ENCODE results near the gene KRT16. TPM values are rescaled to one million over a fixed set of nuclear protein-coding genes. Genes with fewer than 3 reads are reported as not detected.
"Not testable (repeated sequence)": the region's sequence is repeated elsewhere in the genome, so short reads cannot be mapped to it uniquely, and the experiment has no call there.

The KRT16 gene
- not detected for total RNA-seq

DNA sequence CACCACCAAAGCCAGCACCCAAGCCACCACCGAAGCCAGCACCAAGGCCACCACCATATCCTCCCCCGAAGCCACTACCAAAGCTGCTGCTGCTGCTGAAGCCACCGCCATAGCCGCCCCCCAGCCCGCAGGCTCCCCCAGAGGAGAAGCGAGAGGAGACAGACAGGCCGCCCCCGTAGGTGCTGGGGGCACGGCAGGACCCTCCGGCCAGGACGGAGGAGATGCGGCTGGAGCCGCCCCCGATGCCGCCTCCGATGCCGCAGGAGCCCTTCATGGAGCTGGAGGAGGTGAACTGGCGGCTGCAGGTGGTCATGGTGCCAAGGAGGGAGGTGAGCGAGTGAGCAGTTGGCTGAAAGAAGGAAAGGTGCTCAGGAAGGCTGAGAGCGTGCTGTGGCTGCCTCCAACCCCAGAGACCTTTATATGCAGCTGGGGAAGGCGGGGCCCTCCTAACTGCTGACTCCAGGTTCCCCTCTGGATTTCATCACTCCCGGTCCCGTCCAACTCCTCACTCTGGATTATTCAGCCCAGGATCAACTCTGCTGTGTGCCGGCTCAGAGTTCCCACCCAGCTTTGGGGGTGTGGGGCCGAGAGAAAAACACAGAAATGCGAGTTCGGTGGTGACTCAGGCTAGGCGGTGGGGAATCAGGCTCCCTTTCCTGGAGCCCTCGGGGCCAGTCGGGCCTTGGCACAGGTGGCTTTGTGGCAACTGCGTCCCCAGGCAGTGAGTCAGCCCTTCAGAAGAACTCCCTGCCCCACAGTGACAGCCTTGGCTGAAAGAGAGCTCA lies at the start of gene KRT16:
Gene KRT16 (minus strand): TSS at position 392 of the 785 bp plus-strand sequence. CDS start 79 bp downstream, at position 313.
- intact Hi-C loops (cut with micrococcal nuclease); H3K36me3 Mint-ChIP-seq; H3K27ac Mint-ChIP-seq; H3K4me3 Mint-ChIP-seq; CTCF ChIA-PET; H3K9me3 Mint-ChIP-seq; POLR2A ChIA-PET; DNase-seq; H3K4me1 Mint-ChIP-seq (ENCODE audit: low read depth): not testable (repeated sequence)
- peaks cover 15% of the 10 kb centered on the region for H3K27me3 Mint-ChIP-seq

DNA sequence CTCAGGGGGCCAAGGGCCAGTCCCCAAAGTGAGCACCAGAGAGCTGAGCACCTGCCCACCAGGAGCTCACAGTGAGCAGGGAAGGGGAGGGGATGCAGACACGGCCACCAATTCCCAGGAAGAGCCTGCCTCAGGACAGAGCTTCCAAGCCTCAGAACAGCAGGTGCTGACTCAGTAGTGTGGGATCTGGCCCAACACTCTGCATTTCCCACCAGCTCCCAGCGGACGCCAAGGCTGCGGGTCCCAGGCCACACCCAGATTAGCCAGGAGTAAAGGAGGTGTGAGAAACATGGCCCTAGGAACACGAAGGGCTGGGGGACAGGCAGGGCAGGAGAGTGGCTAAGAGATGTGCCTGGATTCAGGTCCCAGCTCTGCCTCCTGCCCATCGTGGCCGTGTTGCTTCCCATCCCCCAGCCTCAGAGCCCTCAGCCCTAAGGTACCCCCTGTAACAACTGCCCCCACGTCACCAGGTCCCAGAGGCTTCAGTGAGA lies 47.7 kb upstream of the KRT16 start:
- POLR2A ChIA-PET: no interaction called here
- CTCF ChIA-PET: interaction anchor here (0.7 to 12.2 kb wide), 6 partner anchors 12 to 857 kb away, joined by 3 to 450 read pairs (median 24); no protein-coding TSS in a partner anchor

DNA sequence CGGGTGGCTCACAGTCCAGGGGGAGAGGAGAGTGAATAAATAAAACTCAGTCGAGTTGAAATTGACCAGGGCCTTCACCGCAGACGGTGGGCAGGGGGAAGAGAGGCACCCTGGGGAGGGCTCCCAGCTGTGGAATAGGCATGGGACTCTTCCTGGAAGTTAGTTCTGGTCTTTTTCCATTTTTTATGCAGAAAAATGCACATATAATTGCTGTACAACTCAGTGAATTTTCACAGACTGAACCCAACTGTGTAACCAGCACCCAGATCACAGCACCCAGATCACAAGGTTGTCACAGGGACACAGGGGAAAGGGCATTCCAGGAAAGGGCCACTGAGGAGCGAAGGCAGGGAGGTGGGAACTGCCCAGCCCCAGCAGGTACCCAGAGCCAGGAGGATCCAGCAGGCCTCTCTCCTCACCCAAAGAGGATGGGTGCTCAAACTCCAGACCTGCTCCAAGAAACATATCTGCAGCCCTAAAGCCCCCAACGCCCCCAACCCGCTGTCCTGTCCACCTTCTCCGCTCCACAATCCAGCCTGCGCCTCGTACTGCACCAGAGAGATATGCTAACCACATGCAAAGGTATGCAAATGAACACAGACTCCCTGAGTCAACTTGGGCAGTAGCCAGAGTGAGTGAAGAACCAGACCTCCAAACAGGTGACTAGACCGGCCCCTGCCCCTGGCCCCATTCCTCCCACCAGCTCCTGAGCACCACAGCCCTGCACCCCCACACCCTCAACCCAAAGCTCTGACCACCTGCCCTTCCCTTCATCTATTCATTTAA lies 47.1 kb upstream of the KRT16 start:
- Mint-ChIP-seq H3K27me3 (peaks cover 1% of the 10 kb centered on the region), H3K36me3 (no peaks in the 10 kb centered on the region), H3K9me3 (no peaks in the 10 kb centered on the region), H3K4me3 (no peak overlapping the region), H3K27ac (no peak overlapping the region), H3K4me1 (ENCODE audit: low read depth) (no peaks in the 10 kb centered on the region)
- no peak for DNase-seq
- CTCF ChIA-PET: interaction anchor here (0.7 to 12.2 kb wide), 4 partner anchors 11 to 109 kb away, joined by 3 to 450 read pairs (median 80); no protein-coding TSS in a partner anchor
- intact Hi-C loops (cut with micrococcal nuclease): loop anchor here (5.0 to 10.0 kb wide), 3 partner anchors 752 to 1035 kb away; no protein-coding TSS in a partner anchor
- POLR2A ChIA-PET: no interaction called here

More for the DNA sequence above, 47.7 kb upstream of the KRT16 start:
- Mint-ChIP-seq H3K9me3 (no peaks in the 10 kb centered on the region), H3K27me3 (peaks cover 1% of the 10 kb centered on the region), H3K4me3 (no peak overlapping the region), H3K4me1 (ENCODE audit: low read depth) (no peaks in the 10 kb centered on the region), H3K36me3 (no peaks in the 10 kb centered on the region), H3K27ac (no peak overlapping the region)
- no peak for DNase-seq
- intact Hi-C loops (cut with micrococcal nuclease): loop anchor here (5.0 to 10.0 kb wide), 3 partner anchors 753 to 1035 kb away; no protein-coding TSS in a partner anchor

DNA sequence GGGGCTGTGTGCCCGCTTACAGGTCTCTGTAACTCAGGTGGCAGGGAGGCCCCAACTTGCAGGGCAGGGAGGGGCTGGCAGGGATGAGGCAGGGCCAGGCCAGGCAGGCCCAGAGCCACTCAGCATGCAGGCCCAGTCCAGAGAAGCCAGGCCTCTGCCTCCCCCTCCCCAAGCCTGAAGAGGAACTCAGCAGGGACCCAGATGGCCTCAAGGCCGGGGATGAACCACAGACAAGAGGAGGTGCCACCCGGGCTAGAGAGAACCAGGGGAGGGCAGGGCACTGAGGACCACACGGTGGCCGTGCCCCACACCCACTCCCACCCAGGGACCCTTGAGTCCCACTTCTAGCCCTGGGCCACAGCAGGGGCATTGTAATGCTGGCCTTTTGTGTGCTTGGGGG lies 46.3 kb upstream of the KRT16 start:
- peaks cover 1% of the 10 kb centered on the region for H3K27me3 Mint-ChIP-seq
- intact Hi-C loops (cut with micrococcal nuclease): no loop called here
- no peak overlapping the region for H3K4me3 Mint-ChIP-seq
- H3K36me3 Mint-ChIP-seq: no peaks in the 10 kb centered on the region
- ChIA-PET CTCF (interaction anchor here (1.8 to 6.1 kb wide), 2 partner anchors 10 to 109 kb away, joined by 11 to 142 read pairs; no protein-coding TSS in a partner anchor), POLR2A (no interaction called here)
- H3K27ac Mint-ChIP-seq: no peak overlapping the region
- no peaks in the 10 kb centered on the region for H3K9me3 Mint-ChIP-seq
- no peak for DNase-seq
- no peaks in the 10 kb centered on the region for H3K4me1 Mint-ChIP-seq (ENCODE audit: low read depth)

DNA sequence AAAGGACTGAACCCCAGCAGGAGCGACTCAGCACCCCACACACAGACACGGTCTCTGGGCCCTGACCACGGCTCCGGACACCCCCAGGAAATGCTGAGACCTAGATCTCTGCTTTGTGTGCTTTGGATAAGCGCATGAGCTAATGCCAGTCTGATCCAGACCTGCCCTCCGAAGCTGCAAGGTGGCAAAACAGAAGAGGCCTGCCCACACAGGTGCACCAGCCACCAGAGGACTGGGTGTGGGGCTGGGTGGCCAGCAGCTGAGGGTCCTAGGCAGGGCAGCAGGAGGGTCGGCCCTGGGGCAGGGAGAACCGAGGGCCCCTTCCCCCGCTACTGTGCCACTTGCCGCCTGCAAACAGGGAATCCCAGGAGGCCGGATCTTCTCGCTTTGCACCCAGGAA lies 45.4 kb upstream of the KRT16 start:
- Mint-ChIP-seq H3K27ac (no peak overlapping the region), H3K36me3 (no peaks in the 10 kb centered on the region), H3K27me3 (peaks cover 1% of the 10 kb centered on the region), H3K4me3 (no peak overlapping the region), H3K9me3 (no peaks in the 10 kb centered on the region), H3K4me1 (ENCODE audit: low read depth) (no peaks in the 10 kb centered on the region)
- CTCF ChIA-PET: interaction anchor here (1.8 kb wide), 1 partner anchor 9 kb away, joined by 11 read pairs; no protein-coding TSS in a partner anchor
- POLR2A ChIA-PET: no interaction called here
- intact Hi-C loops (cut with micrococcal nuclease): no loop called here
- DNase-seq: no peak

DNA sequence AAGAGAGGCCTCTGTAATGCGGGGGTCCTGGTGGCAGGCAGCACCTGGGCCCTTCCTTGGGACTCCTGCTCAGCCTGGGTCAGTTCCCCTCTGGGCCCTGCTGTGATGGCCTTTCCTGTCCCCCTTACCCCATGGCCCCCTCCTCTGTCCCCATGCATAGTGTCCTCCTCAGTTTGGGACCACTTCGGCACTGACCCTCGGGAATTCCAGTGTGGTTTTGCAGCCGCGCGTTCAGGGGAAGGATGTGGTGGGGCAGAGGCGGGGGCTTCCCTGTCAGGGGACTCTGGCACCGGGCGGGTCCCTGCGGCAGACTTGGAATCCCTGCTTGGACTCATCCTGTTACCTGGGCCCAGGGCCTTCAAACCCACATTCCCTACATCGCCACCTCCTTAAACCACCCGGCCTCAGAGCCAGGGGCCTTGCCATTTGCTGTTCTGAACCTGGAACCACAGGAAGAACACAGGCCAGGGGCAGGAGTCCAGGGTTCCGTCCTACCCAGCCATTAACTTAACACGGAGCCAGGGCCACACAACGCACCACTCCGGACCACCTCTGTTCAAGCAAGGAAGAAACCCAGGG lies 44.7 kb upstream of the KRT16 start:
- intact Hi-C loops (cut with micrococcal nuclease): no loop called here
- no peak overlapping the region for H3K27ac Mint-ChIP-seq
- H3K36me3 Mint-ChIP-seq: no peaks in the 10 kb centered on the region
- peaks cover 1% of the 10 kb centered on the region for H3K27me3 Mint-ChIP-seq
- no peaks in the 10 kb centered on the region for H3K4me1 Mint-ChIP-seq (ENCODE audit: low read depth)
- ChIA-PET CTCF (interaction anchor here (1.8 kb wide), 1 partner anchor 8 kb away, joined by 11 read pairs; no protein-coding TSS in a partner anchor), POLR2A (no interaction called here)
- DNase-seq: no peak
- no peak overlapping the region for H3K4me3 Mint-ChIP-seq
- no peaks in the 10 kb centered on the region for H3K9me3 Mint-ChIP-seq

DNA sequence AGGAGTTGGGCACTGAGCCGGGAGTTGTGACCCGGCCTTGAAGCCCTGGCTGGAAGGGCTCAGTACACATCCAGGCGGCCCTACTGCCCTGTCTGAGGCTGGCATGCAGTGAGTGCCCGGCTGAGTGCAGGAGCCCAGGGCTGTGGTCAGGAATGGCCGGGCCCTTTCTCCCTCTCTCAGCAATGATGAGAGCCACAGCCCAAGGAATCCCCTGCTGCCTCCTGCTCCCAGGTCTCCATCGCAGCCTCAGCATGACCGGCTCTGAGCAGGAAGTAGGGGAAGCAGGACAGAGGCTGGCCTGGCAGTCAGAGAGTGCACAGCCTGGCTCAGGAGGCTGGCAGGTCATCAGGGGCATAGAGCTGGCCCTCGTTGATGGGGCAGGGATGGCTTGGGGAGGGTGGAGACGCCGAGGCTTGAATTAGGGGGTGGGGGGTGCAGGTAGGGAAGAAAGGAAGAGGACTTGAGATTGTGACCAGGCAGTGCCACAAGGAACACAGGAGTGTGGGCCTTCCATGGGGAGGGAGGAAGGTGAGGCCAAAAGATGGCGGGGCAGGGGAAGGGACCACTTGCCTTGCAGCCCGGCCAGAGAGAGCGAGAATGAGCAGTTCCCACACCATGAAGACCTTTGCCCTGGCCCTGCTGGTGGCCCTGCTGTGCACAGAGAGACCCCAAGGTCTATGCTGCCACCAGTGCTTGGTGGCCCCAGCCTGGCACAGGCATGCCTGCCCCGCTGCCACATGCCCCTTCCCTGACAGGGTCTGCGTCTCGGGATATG lies 43.9 kb upstream of the KRT16 start:
- no peak overlapping the region for H3K4me3 Mint-ChIP-seq
- no peaks in the 10 kb centered on the region for H3K4me1 Mint-ChIP-seq (ENCODE audit: low read depth)
- intact Hi-C loops (cut with micrococcal nuclease): no loop called here
- H3K27ac Mint-ChIP-seq: no peak overlapping the region
- ChIA-PET CTCF (no interaction called here), POLR2A (no interaction called here)
- no peaks in the 10 kb centered on the region for H3K36me3 Mint-ChIP-seq
- H3K27me3 Mint-ChIP-seq: peaks cover 1% of the 10 kb centered on the region
- H3K9me3 Mint-ChIP-seq: no peaks in the 10 kb centered on the region
- no peak for DNase-seq

DNA sequence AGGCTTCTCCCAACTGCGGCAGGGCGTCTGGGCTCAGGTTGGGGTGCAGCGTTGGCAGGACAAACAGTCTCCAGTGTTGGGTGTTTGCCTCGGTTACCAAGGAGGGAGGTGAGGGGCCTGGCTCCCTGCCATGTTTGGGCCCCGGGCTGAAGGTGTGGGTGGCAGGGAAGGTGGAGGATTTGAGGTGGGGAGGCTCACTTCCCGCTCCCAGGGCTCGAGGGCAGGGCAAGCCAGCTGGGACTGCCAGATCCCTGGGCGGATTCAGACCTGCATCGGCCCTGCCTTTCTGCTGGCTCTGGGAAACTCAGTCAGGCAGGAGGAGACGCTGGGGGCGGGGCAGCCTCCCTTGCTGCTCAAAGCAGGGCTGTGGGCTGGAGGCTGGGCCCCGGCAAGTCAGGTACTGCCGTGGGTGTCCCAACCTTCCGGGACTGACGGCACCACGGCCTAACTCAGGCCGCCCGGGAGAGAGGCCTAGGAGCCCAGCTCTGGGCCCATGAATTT lies 43.1 kb upstream of the KRT16 start:
- H3K36me3 Mint-ChIP-seq: no peaks in the 10 kb centered on the region
- H3K9me3 Mint-ChIP-seq: no peaks in the 10 kb centered on the region
- intact Hi-C loops (cut with micrococcal nuclease): no loop called here
- no peaks in the 10 kb centered on the region for H3K4me1 Mint-ChIP-seq (ENCODE audit: low read depth)
- DNase-seq: no peak
- POLR2A ChIA-PET: no interaction called here
- peaks cover 1% of the 10 kb centered on the region for H3K27me3 Mint-ChIP-seq
- no peak overlapping the region for H3K27ac Mint-ChIP-seq
- no peak overlapping the region for H3K4me3 Mint-ChIP-seq
- CTCF ChIA-PET: no interaction called here

DNA sequence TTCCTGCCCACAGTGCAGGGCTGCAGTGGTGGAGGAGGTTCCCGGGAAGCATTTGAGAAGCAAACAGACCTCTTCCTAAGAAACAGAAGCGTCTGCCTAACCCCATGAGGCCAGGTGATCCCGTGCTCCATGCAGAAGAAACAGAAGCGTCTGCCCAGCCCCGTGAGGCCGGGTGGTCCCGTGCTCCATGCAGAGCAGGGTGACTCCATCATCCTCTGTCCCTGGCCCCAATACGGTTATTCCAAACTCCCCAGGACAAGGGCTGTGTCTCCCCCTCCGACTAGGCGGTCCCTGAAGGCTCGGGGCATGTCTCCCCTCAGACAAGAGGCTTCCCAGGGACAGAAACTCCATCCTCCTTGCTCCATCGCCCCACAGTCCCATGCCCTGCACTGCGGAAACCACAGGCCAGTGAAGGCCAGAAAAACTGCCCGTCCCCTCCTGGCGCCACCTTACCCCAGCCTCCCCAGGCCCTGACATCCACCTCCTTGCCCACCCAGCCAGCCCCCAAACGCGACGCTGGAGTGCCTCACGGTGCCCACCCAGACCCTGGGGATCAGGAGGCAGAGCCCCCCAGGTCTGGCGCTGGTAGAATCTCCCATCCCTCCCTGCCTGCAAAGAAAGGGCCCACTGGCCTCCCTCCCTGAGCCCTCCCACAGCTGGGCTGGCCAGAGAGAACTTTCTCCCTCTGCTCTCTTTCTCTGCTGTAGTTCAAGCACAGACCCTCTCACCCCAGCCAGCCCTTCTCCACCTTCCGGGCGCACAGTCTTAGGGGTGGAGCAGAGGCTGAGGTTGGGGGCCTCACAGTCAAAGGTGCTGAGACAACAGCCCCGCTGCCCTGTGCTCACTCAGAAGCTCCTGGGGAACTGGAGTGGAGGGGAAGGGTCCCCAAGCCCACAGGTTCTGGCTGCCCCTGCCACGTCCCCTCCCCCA lies 42.4 kb upstream of the KRT16 start:
- DNase-seq: no peak
- H3K27me3 Mint-ChIP-seq: peaks cover 1% of the 10 kb centered on the region
- intact Hi-C loops (cut with micrococcal nuclease): no loop called here
- no peak overlapping the region for H3K27ac Mint-ChIP-seq
- ChIA-PET POLR2A (no interaction called here), CTCF (interaction anchor here (1.4 to 13.0 kb wide), 2 partner anchors 10 to 106 kb away, joined by 6 to 450 read pairs; no protein-coding TSS in a partner anchor)
- H3K4me1 Mint-ChIP-seq (ENCODE audit: low read depth): no peaks in the 10 kb centered on the region
- H3K36me3 Mint-ChIP-seq: no peaks in the 10 kb centered on the region
- H3K9me3 Mint-ChIP-seq: no peaks in the 10 kb centered on the region
- H3K4me3 Mint-ChIP-seq: no peak overlapping the region

DNA sequence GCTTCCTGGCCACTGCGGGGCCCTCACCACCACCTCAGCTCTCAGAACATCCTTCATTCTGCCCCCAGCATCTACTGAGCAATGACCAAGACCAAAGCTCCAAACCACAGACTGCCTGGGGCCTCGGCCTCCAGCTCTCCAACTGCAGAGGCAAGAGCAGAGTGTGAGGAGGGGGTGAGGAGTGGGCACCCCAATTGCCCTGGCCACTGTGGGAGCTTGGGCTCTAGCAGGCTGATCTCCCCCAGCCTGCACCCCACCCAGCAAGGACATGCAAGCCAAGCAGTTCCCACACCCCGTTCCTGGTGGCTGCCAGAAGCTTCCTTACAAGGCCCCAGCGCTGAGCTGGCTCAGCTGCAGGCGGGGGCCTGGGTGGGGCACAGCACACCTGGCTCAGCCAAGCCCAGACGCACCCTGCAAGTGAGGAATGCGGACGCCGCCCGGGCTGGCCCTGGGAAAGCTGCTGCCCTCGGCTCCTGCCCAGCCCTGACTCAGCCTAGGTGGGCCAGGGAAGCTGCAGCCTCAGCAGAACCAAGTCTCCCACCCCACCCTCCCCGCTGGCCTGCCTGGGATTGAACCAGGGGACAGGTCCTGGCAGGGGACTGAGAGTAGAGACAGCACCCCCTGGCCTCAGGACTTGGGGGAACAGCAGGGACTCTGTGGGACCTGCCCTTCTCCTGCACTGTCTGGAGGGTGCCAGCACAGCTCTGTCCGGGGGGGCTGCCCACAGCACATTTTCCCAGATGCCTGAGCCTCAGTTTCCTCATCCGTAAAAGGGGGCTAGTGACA lies 41.5 kb upstream of the KRT16 start:
- no peaks in the 10 kb centered on the region for H3K36me3 Mint-ChIP-seq
- peaks cover 1% of the 10 kb centered on the region for H3K27me3 Mint-ChIP-seq
- H3K9me3 Mint-ChIP-seq: no peaks in the 10 kb centered on the region
- DNase-seq: no peak
- intact Hi-C loops (cut with micrococcal nuclease): no loop called here
- H3K4me3 Mint-ChIP-seq: no peak overlapping the region
- H3K4me1 Mint-ChIP-seq (ENCODE audit: low read depth): no peaks in the 10 kb centered on the region
- no peak overlapping the region for H3K27ac Mint-ChIP-seq
- ChIA-PET POLR2A (interaction anchor here (0.5 kb wide), 1 partner anchor 792 kb away, joined by 3 read pairs; no protein-coding TSS in a partner anchor), CTCF (interaction anchor here (0.8 to 13.0 kb wide), 3 partner anchors 11 to 105 kb away, joined by 3 to 450 read pairs (median 6); no protein-coding TSS in a partner anchor)

Data from activated CD4-positive, alpha-beta memory T cell treated with anti-CD3 and anti-CD28 coated beads for 36 hours (primary cell).